Colonic mucosa (tissue), 4 donors: ENCODE measurements around the gene TMCC1. TPM values are rescaled to one million over a fixed set of nuclear protein-coding genes. Genes with fewer than 3 reads are reported as not detected.

Experiments
- DNase-seq: peaks from one replicate; pipeline ENCODE4 v3.0.0-alpha.2; 2020
- H3K27ac ChIP-seq: fragments of 200-600 bp; one replicate; pipeline ENCODE4 v1.8.0; 2021
- H3K27me3 ChIP-seq: fragments of 200-600 bp; one replicate; pipeline ENCODE4 v1.8.0; 2021
- H3K36me3 ChIP-seq: fragments of 200-600 bp; one replicate; pipeline ENCODE4 v1.8.0; 2021
- H3K4me1 ChIP-seq: fragments of 200-600 bp; one replicate; pipeline ENCODE4 v1.8.0; 2021; ENCODE audit warnings: mild to moderate bottlenecking
- H3K4me3 ChIP-seq: fragments of 200-600 bp; one replicate; pipeline ENCODE4 v1.8.0; 2021
- H3K9ac ChIP-seq, 2 donors: one replicate each; pipeline ENCODE4 v1.7.0; 2013; ENCODE audit warnings: control low read depth in 2 of 2, low read depth in 2 of 2, low read length in 2 of 2
- H3K9me3 ChIP-seq: fragments of 200-600 bp; one replicate; pipeline ENCODE4 v1.8.0; 2021
- CTCF ChIP-seq: fragments of 200-600 bp; IDR thresholded peaks from one replicate; pipeline ENCODE4 v1.8.0; 2022; ENCODE audit warnings: antibody characterized with exemption, mild to moderate bottlenecking
- intact Hi-C: fragments of 100-400 bp; cut with DNase I; formaldehyde crosslinking; loops from one replicate; pipeline ENCODE4 v1.14.1; 2022
- total RNA-seq, 2 donors: library from RNA; stranded (reverse); fragmentation: NEBNext Ultra II Directional in 1 of 2; extraction: Animal tissue kit (Norgen Biotek cat#: 25700) in 1 of 2; gene quantifications; one replicate each; pipeline ENCODE4 v1.2.1, GENCODE V29; 2021
- donor health status: healthy.
- donor health status: DM: no; HTN: no; CAD: no.
- donor health status: DM: no; HTN: no; CAD: no.

TMCC1 gene
- total RNA-seq, 2 donors from 2014 or later, result 23.2 to 32.8 TPM

GRCh38 chr3:129602309-129602708 lies 291.2 kb downstream of the TMCC1 start:
- Histone ChIP-seq H3K9ac (peak overlapping the region; percentile 35 to 38), H3K27me3 (peaks cover 20% of the 10 kb centered on the region), H3K36me3 (no peaks in the 10 kb centered on the region), H3K4me1 (no peaks in the 10 kb centered on the region), H3K4me3 (no peak overlapping the region), H3K9me3 (no peaks in the 10 kb centered on the region), H3K27ac (peak overlapping the region; percentile 52)
- intact Hi-C loops, result no loop called here
- DNase-seq, result no peak
- no peak for TF ChIP-seq CTCF

- no peaks in the 10 kb centered on the region for H3K9me3 ChIP-seq
- no peak overlapping the region for H3K4me3 ChIP-seq
- H3K4me1 ChIP-seq, result no peaks in the 10 kb centered on the region
- DNase-seq, result no peak
- no peak overlapping the region for H3K9ac ChIP-seq
- no peak for TF ChIP-seq CTCF
- H3K36me3 ChIP-seq, result no peaks in the 10 kb centered on the region
- intact Hi-C loops, result no loop called here
- H3K27ac ChIP-seq, result no peak overlapping the region
- peaks cover 20% of the 10 kb centered on the region for H3K27me3 ChIP-seq
These were observed 291.8 kb downstream of the TMCC1 start for GRCh38 chr3:129601713-129602112.

GRCh38 chr3:129600348-129600747 lies 293.2 kb downstream of the TMCC1 start:
- no peaks in the 10 kb centered on the region for H3K9me3 ChIP-seq
- no peak for TF ChIP-seq CTCF
- no peak overlapping the region for H3K9ac ChIP-seq
- no peak for DNase-seq
- peak overlapping the region; percentile 41 for H3K27ac ChIP-seq
- intact Hi-C loops, result no loop called here
- no peaks in the 10 kb centered on the region for H3K4me1 ChIP-seq
- H3K4me3 ChIP-seq, result no peak overlapping the region
- H3K27me3 ChIP-seq, result peaks cover 11% of the 10 kb centered on the region
- no peaks in the 10 kb centered on the region for H3K36me3 ChIP-seq

- DNase-seq, result no peak
- TF ChIP-seq CTCF, result no peak
- peaks cover 4% of the 10 kb centered on the region for H3K27me3 ChIP-seq
- no peak overlapping the region for H3K4me3 ChIP-seq
- H3K36me3 ChIP-seq, result no peaks in the 10 kb centered on the region
- intact Hi-C loops, result no loop called here
- H3K27ac ChIP-seq, result peak overlapping the region; percentile 41
- H3K9me3 ChIP-seq, result no peaks in the 10 kb centered on the region
- no peaks in the 10 kb centered on the region for H3K4me1 ChIP-seq
- H3K9ac ChIP-seq, result peak overlapping the region; percentile 12 to 23
These were observed 293.9 kb downstream of the TMCC1 start for GRCh38 chr3:129599607-129600006.

GRCh38 chr3:129599073-129599472 lies 294.4 kb downstream of the TMCC1 start:
- intact Hi-C loops, result no loop called here
- no peaks in the 10 kb centered on the region for H3K36me3 ChIP-seq
- H3K4me1 ChIP-seq, result no peaks in the 10 kb centered on the region
- H3K9ac ChIP-seq, result no peak overlapping the region
- TF ChIP-seq CTCF, result no peak
- peak overlapping the region; percentile 41 for H3K27ac ChIP-seq
- DNase-seq, result no peak
- H3K27me3 ChIP-seq, result no peaks in the 10 kb centered on the region
- no peak overlapping the region for H3K4me3 ChIP-seq
- no peaks in the 10 kb centered on the region for H3K9me3 ChIP-seq

GRCh38 chr3:129598484-129598883 lies 295.0 kb downstream of the TMCC1 start:
- Histone ChIP-seq H3K27ac (peak overlapping the region; percentile 41), H3K4me1 (no peaks in the 10 kb centered on the region), H3K4me3 (no peak overlapping the region), H3K36me3 (no peaks in the 10 kb centered on the region), H3K9ac (no peak overlapping the region), H3K9me3 (no peaks in the 10 kb centered on the region), H3K27me3 (no peaks in the 10 kb centered on the region)
- intact Hi-C loops, result no loop called here
- DNase-seq, result no peak
- TF ChIP-seq CTCF, result no peak
